Gastrocnemius medialis (tissue), 4 donors: ENCODE data around the gene KCTD7.
"Not testable (repeated sequence)": the region's sequence is repeated elsewhere in the genome, so short reads cannot be mapped to it uniquely, and the experiment has no call there.

Source experiments
- CTCF ChIP-seq, 5 experiments: fragments of 450-650 bp in 3 of 5; fragments of 200-600 bp in 2 of 5; sonication (generic) in 2 of 5; IDR thresholded peaks in 4 of 5; conservative IDR thresholded peaks in 1 of 5; 1 replicate in 4 of 5; 2 replicates in 1 of 5; pipeline ENCODE4 v1.5.1; 2016 to 2019; ENCODE audit warnings: antibody characterized with exemption in 5 of 5, mild to moderate bottlenecking in 3 of 5, moderate library complexity in 3 of 5
- POLR2A ChIP-seq, 2 donors: fragments of 450-650 bp; IDR thresholded peaks; one replicate each; pipeline ENCODE4 v1.6.1; 2017; ENCODE audit warnings: antibody characterized with exemption in 2 of 2, mild to moderate bottlenecking in 2 of 2, moderate library complexity in 2 of 2

GRCh38 chr7:66592597-66593146 is 36.0 kb upstream of the KCTD7 start:
- TF ChIP-seq CTCF (IDR thresholded peaks at IDR 0.05 in 4 of 5, conservative IDR thresholded peaks at IDR 0.05 in 1 of 5); POLR2A (IDR thresholded peaks at IDR 0.05): not testable (repeated sequence)
